Sigmoid colon (tissue), 7 donors: ENCODE measurements around the gene QDPR. TPM values are rescaled to one million over a fixed set of nuclear protein-coding genes. Genes with fewer than 3 reads are reported as not detected.

Experiments
- DNase-seq: peaks from one replicate; pipeline ENCODE4 v3.0.0-alpha.2; 2019
- H3K27ac ChIP-seq, 4 donors: fragments of 200-600 bp; sonication (generic); one replicate each; pipeline ENCODE4 v1.5.1; 2016 to 2019; ENCODE audit warnings: mild to moderate bottlenecking in 1 of 4
- H3K27me3 ChIP-seq, 3 donors: fragments of 200-600 bp; sonication (generic); one replicate each; pipeline ENCODE4 v1.5.1; 2019; ENCODE audit warnings: mild to moderate bottlenecking in 1 of 3
- H3K36me3 ChIP-seq, 4 donors: fragments of 200-600 bp; sonication (generic); one replicate each; pipeline ENCODE4 v1.5.1; 2016 to 2019
- H3K4me1 ChIP-seq, 4 donors: fragments of 200-600 bp; sonication (generic); one replicate each; pipeline ENCODE4 v1.5.1; 2017 to 2019
- H3K4me3 ChIP-seq, 4 donors: fragments of 200-600 bp; sonication (generic); one replicate each; pipeline ENCODE4 v1.5.1; 2017 to 2019; ENCODE audit warnings: mild to moderate bottlenecking in 2 of 4, moderate library complexity in 1 of 4
- H3K9me3 ChIP-seq, 4 donors: fragments of 200-600 bp in 3 of 4; sonication (generic) in 3 of 4; one replicate each; pipeline versions ENCODE4 v1.5.1 to v1.6.1; 2013 to 2019
- CTCF ChIP-seq, 4 experiments: fragments of 450-650 bp in 3 of 4; fragments of 200-600 bp in 1 of 4; IDR thresholded peaks; one replicate each; pipeline ENCODE4 v1.5.1; 2016 to 2019; ENCODE audit warnings: antibody characterized with exemption in 4 of 4, mild to moderate bottlenecking in 3 of 4, moderate library complexity in 2 of 4
- EP300 ChIP-seq, 4 donors: sonication (generic); formaldehyde crosslinking; IDR thresholded peaks; one replicate each; pipeline ENCODE4 v1.6.1; 2017; ENCODE audit warnings: antibody characterized with exemption in 4 of 4
- POLR2A ChIP-seq, 2 donors: fragments of 450-650 bp; IDR thresholded peaks; one replicate each; pipeline ENCODE4 v1.6.1; 2016; ENCODE audit warnings: antibody characterized with exemption in 2 of 2, mild to moderate bottlenecking in 2 of 2, moderate library complexity in 2 of 2
- POLR2AphosphoS5 ChIP-seq, 4 donors: sonication (generic); formaldehyde crosslinking; IDR thresholded peaks; one replicate each; pipeline ENCODE4 v1.6.1; 2017; ENCODE audit warnings: antibody characterized with exemption in 4 of 4
- WGBS, 2 donors: extraction: QIAGEN DNeasy Blood & Tissue Kit; methylation state at CpG; one replicate each; pipeline ENCODE4 v1.1.7; 2013; 5-methylcytosine and 5-hydroxymethylcytosine counted together
- intact Hi-C: fragments of 100-400 bp; cut with DNase I; formaldehyde crosslinking; loops from one replicate; pipeline ENCODE4 v1.15.1; 2023
- polyA plus RNA-seq, 3 donors: library from polyadenylated mRNA; stranded (reverse); fragments of 200-250 nt; gene quantifications; one replicate each; pipeline ENCODE4 v1.2.3, GENCODE V29; 2013
- total RNA-seq, 4 donors: library from RNA; depleted of rRNA; stranded (reverse); fragments of >200 nt; gene quantifications; one replicate each; pipeline ENCODE4 v1.1.0, GENCODE V29; 2016
- donor health status: healthy with polysubstance abuse.
- donor health status: Bipolar disorder and iron deficiency.
- donor health status: healthy.

Gene QDPR
- total and polyA plus RNA-seq, 7 donors: 8.7 to 28.9 (median 19.7) TPM

GRCh38 chr4:17550549-17550948, 38.7 kb upstream of the QDPR start:
- intact Hi-C loops: loop anchor here (1.0 kb wide), 1 partner anchor 23 kb away; no protein-coding TSS in a partner anchor
- no peak overlapping the region for H3K4me3 ChIP-seq
- H3K4me1 ChIP-seq: no peaks in the 10 kb centered on the region
- no peaks in the 10 kb centered on the region for H3K36me3 ChIP-seq
- DNase-seq: no peak
- H3K9me3 ChIP-seq: no peaks in the 10 kb centered on the region
- no peak for TF ChIP-seq POLR2AphosphoS5 (IDR thresholded peaks at IDR 0.05)
- TF ChIP-seq EP300 (IDR thresholded peaks at IDR 0.05): no peak
- no peak for TF ChIP-seq POLR2A (IDR thresholded peaks at IDR 0.05)
- TF ChIP-seq CTCF (IDR thresholded peaks at IDR 0.05): no peak
- 82 to 90% methylated on average over 3 of the region's 3 CpGs for WGBS, 2 donors
- H3K27me3 ChIP-seq: peaks cover 0 to 3% (median 0%) of the 10 kb centered on the region in 3 donors
- no peak overlapping the region for H3K27ac ChIP-seq

- H3K36me3 ChIP-seq: no peaks in the 10 kb centered on the region
- DNase-seq: no peak
- no peaks in the 10 kb centered on the region for H3K27me3 ChIP-seq
- no peak overlapping the region for H3K27ac ChIP-seq
- H3K4me1 ChIP-seq: no peaks in the 10 kb centered on the region
- H3K9me3 ChIP-seq: no peaks in the 10 kb centered on the region
- no peak overlapping the region for H3K4me3 ChIP-seq
- TF ChIP-seq POLR2AphosphoS5 (IDR thresholded peaks at IDR 0.05) (no peak), POLR2A (IDR thresholded peaks at IDR 0.05) (no peak), CTCF (IDR thresholded peaks at IDR 0.05) (no peak), EP300 (IDR thresholded peaks at IDR 0.05) (no peak)
- WGBS, 2 donors: 88 to 92% methylated on average over 12 of the region's 12 CpGs
- intact Hi-C loops: loop anchor here (5.0 to 10.0 kb wide), 2 partner anchors 258 to 1046 kb away; no protein-coding TSS in a partner anchor
Observed at GRCh38 chr4:17546678-17547077, 34.8 kb upstream of the QDPR start.

GRCh38 chr4:17546222-17546621, 34.3 kb upstream of the QDPR start:
- TF ChIP-seq CTCF (IDR thresholded peaks at IDR 0.05): no peak
- no peak for TF ChIP-seq POLR2A (IDR thresholded peaks at IDR 0.05)
- no peak for TF ChIP-seq EP300 (IDR thresholded peaks at IDR 0.05)
- TF ChIP-seq POLR2AphosphoS5 (IDR thresholded peaks at IDR 0.05): no peak
- Histone ChIP-seq H3K9me3 (no peaks in the 10 kb centered on the region), H3K36me3 (no peaks in the 10 kb centered on the region), H3K4me1 (no peaks in the 10 kb centered on the region), H3K27ac (no peak overlapping the region), H3K4me3 (no peak overlapping the region), H3K27me3 (no peaks in the 10 kb centered on the region)
- WGBS, 2 donors: 94 to 95% methylated on average over 10 of the region's 10 CpGs
- no peak for DNase-seq
- intact Hi-C loops: loop anchor here (5.0 to 10.0 kb wide), 2 partner anchors 259 to 1046 kb away; no protein-coding TSS in a partner anchor

GRCh38 chr4:17545374-17546140, 33.7 kb upstream of the QDPR start:
- H3K9me3 ChIP-seq: no peaks in the 10 kb centered on the region
- no peaks in the 10 kb centered on the region for H3K27me3 ChIP-seq
- DNase-seq: no peak
- no peaks in the 10 kb centered on the region for H3K4me1 ChIP-seq
- H3K27ac ChIP-seq: no peak overlapping the region
- intact Hi-C loops: loop anchor here (5.0 to 10.0 kb wide), 2 partner anchors 259 to 1047 kb away; no protein-coding TSS in a partner anchor
- TF ChIP-seq EP300 (IDR thresholded peaks at IDR 0.05) (no peak), POLR2AphosphoS5 (IDR thresholded peaks at IDR 0.05) (no peak), CTCF (IDR thresholded peaks at IDR 0.05) (no peak), POLR2A (IDR thresholded peaks at IDR 0.05) (no peak)
- H3K4me3 ChIP-seq: no peak overlapping the region
- 67 to 79% methylated on average over 11 of the region's 11 CpGs for WGBS, 2 donors
- H3K36me3 ChIP-seq: no peaks in the 10 kb centered on the region
